ENCODE results near the gene PROK2. TPM values are rescaled to one million over a fixed set of nuclear protein-coding genes. Genes with fewer than 3 reads are reported as not detected.

PROK2 gene
- total and polyA plus RNA-seq, 10 of the 15 experiments (the other 5 are each of a cell fraction or from before 2014, with no cell fraction given), result not detected

- no TSS peak for BruUV-seq (replicated peaks)
- 8% methylated on average over 2 of the region's 2 CpGs for WGBS (ENCODE audit: insufficient coverage, insufficient replicate concordance, low lambda C conversion rate, missing lambda C conversion rate)
- ChIA-PET CTCF (no interaction called here), SMC1A (ENCODE audit: uncharacterized antibody, unreplicated experiment) (no interaction called here), POLR2A (no interaction called here), RAD21 (ENCODE audit: unreplicated experiment) (no interaction called here)
- in situ Hi-C loops (cut with MboI) (no loop called here), intact Hi-C loops (cut with micrococcal nuclease; ENCODE audit: unreplicated experiment) (no loop called here)
- H3K4me1 ChIP-seq (ENCODE audit: control insufficient read depth, insufficient read depth, low read length), result no peaks in the 10 kb centered on the region
- no peaks in the 10 kb centered on the region for H3K79me2 ChIP-seq (ENCODE audit: control insufficient read depth, insufficient read depth, low read length)
- no peak for DNase-seq (ENCODE audit: low read depth, low spot score)
- peaks cover 4 to 8% of the 10 kb centered on the region in 2 experiments; a peak in 2 of 4 replicates for H3K27me3 ChIP-seq (replicated peaks in 1 of 2; ENCODE audit: control insufficient read depth in 2 of 2, insufficient read depth in 2 of 2, low read length in 1 of 2)
- H3K4me2 ChIP-seq (ENCODE audit: control insufficient read depth, insufficient read depth), result no peak overlapping the region
- TF ChIP-seq SPI1 (IDR thresholded peaks at IDR 0.05; ENCODE audit: borderline replicate concordance, insufficient read depth, low read depth, low read length) (no peak), MTA3 (IDR thresholded peaks at IDR 0.05; ENCODE audit: borderline replicate concordance, low read length) (no peak)
- no peak overlapping the region for H3K9ac ChIP-seq (ENCODE audit: control insufficient read depth, insufficient read depth, low read length)
- no peak overlapping the region for H3K27ac ChIP-seq (ENCODE audit: control insufficient read depth, insufficient read depth)
- no peak overlapping the region for H3K4me3 ChIP-seq
- no peaks in the 10 kb centered on the region for H3K9me3 ChIP-seq (replicated peaks; ENCODE audit: control insufficient read depth, insufficient read depth, low read length)
- no peaks in the 10 kb centered on the region for H3K36me3 ChIP-seq (ENCODE audit: control insufficient read depth in 2 of 2, insufficient read depth in 2 of 2, low read length in 1 of 2)
- no peaks in the 10 kb centered on the region for H4K20me1 ChIP-seq (ENCODE audit: control insufficient read depth, insufficient read depth)
- ATAC-seq, result no peak
- no peak overlapping the region for H2AFZ ChIP-seq (ENCODE audit: control insufficient read depth, low read depth, low read length)
- FAIRE-seq, result no peak
Observed at GRCh38 chr3:71758091-71758490, 26.9 kb downstream of the PROK2 start.

GRCh38 chr3:71754610-71755253 lies 30.2 kb downstream of the PROK2 start:
- ChIA-PET CTCF (no interaction called here), POLR2A (no interaction called here), SMC1A (ENCODE audit: uncharacterized antibody, unreplicated experiment) (no interaction called here), RAD21 (ENCODE audit: unreplicated experiment) (no interaction called here)
- H4K20me1 ChIP-seq (ENCODE audit: control insufficient read depth, insufficient read depth), result no peaks in the 10 kb centered on the region
- TF ChIP-seq E4F1 (IDR thresholded peaks at IDR 0.05; ENCODE audit: borderline replicate concordance, partially characterized antibody), result no peak
- TF ChIP-seq CHD2 (IDR thresholded peaks at IDR 0.05; ENCODE audit: borderline replicate concordance, low read depth, low read length), result no peak
- TF ChIP-seq TCF3 (IDR thresholded peaks at IDR 0.05; ENCODE audit: borderline replicate concordance, insufficient read depth, low read depth, low read length), result no peak
- no peak for TF ChIP-seq LARP7 (IDR thresholded peaks at IDR 0.05)
- no peak for TF ChIP-seq CHD4 (IDR thresholded peaks at IDR 0.05)
- TF ChIP-seq, protein P1, sequence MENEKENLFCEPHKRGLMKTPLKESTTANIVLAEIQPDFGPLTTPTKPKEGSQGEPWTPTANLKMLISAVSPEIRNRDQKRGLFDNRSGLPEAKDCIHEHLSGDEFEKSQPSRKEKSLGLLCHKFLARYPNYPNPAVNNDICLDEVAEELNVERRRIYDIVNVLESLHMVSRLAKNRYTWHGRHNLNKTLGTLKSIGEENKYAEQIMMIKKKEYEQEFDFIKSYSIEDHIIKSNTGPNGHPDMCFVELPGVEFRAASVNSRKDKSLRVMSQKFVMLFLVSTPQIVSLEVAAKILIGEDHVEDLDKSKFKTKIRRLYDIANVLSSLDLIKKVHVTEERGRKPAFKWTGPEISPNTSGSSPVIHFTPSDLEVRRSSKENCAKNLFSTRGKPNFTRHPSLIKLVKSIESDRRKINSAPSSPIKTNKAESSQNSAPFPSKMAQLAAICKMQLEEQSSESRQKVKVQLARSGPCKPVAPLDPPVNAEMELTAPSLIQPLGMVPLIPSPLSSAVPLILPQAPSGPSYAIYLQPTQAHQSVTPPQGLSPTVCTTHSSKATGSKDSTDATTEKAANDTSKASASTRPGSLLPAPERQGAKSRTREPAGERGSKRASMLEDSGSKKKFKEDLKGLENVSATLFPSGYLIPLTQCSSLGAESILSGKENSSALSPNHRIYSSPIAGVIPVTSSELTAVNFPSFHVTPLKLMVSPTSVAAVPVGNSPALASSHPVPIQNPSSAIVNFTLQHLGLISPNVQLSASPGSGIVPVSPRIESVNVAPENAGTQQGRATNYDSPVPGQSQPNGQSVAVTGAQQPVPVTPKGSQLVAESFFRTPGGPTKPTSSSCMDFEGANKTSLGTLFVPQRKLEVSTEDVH (IDR thresholded peaks at IDR 0.05; ENCODE audit: low read depth, partially characterized antibody), result no peak
- no peak for TF ChIP-seq SUZ12 (IDR thresholded peaks at IDR 0.05; ENCODE audit: unreplicated experiment)
- H3K27ac ChIP-seq (ENCODE audit: control insufficient read depth, insufficient read depth), result no peak overlapping the region
- no peaks in the 10 kb centered on the region for H3K9me3 ChIP-seq (replicated peaks; ENCODE audit: control insufficient read depth, insufficient read depth, low read length)
- H3K4me1 ChIP-seq (ENCODE audit: control insufficient read depth, insufficient read depth, low read length), result no peaks in the 10 kb centered on the region
- H2AFZ ChIP-seq (ENCODE audit: control insufficient read depth, low read depth, low read length), result no peak overlapping the region
- no peaks in the 10 kb centered on the region for H3K36me3 ChIP-seq (ENCODE audit: control insufficient read depth in 2 of 2, insufficient read depth in 2 of 2, low read length in 1 of 2)
- no peaks in the 10 kb centered on the region for H3K79me2 ChIP-seq (ENCODE audit: control insufficient read depth, insufficient read depth, low read length)
- ATAC-seq, result no peak
- intact Hi-C loops (cut with micrococcal nuclease; ENCODE audit: unreplicated experiment), result no loop called here
- peaks cover 7 to 11% of the 10 kb centered on the region in 2 experiments; a peak in 3 of 4 replicates for H3K27me3 ChIP-seq (replicated peaks in 1 of 2; ENCODE audit: control insufficient read depth in 2 of 2, insufficient read depth in 2 of 2, low read length in 1 of 2)
- no peak for DNase-seq (ENCODE audit: low read depth, low spot score)
- 67% methylated on average over 40 of the region's 65 CpGs for WGBS (ENCODE audit: insufficient coverage, insufficient replicate concordance, low lambda C conversion rate, missing lambda C conversion rate)
- BruUV-seq (replicated peaks), result no TSS peak
- FAIRE-seq, result no peak
- in situ Hi-C loops (cut with MboI), result no loop called here
- H3K4me2 ChIP-seq (ENCODE audit: control insufficient read depth, insufficient read depth), result no peak overlapping the region
- no peak overlapping the region for H3K4me3 ChIP-seq
- no peak overlapping the region for H3K9ac ChIP-seq (ENCODE audit: control insufficient read depth, insufficient read depth, low read length)
